RWPE2 (cell line): ENCODE results near the gene ABHD15.
A peak's percentile ranks its signal among the peaks of the same experiment; 100 is the strongest.

Source experiments
- ATAC-seq: fragments of 200-7000 bp; cut with Tn5 transposase; 3 replicates; pipeline ENCODE4 v1.9.1; 2021; ENCODE audit warnings: low read depth
- DNase-seq: peaks from one replicate; pipeline ENCODE4 v3.0.0-alpha.2; 2020; ENCODE audit warnings: low spot score
- H3K27ac ChIP-seq: fragments of 450-650 bp; 2 replicates; pipeline ENCODE4 v1.5.1; 2017; ENCODE audit warnings: mild to moderate bottlenecking; ENCODE audit not compliant: poor library complexity, severe bottlenecking
- H3K27me3 ChIP-seq: fragments of 250-450 bp; sonication (Bioruptor Pico); 2 replicates; pipeline ENCODE4 v1.5.1; 2021; ENCODE audit warnings: mild to moderate bottlenecking, moderate library complexity; ENCODE audit not compliant: insufficient read depth, poor library complexity, severe bottlenecking
- H3K36me3 ChIP-seq: fragments of 250-450 bp; sonication (Bioruptor Pico); 2 replicates; pipeline ENCODE4 v1.5.1; 2020; ENCODE audit warnings: low read depth, mild to moderate bottlenecking, moderate library complexity
- H3K4me1 ChIP-seq: fragments of 250-450 bp; sonication (Bioruptor Pico); 2 replicates; pipeline ENCODE4 v1.5.1; 2021; ENCODE audit warnings: mild to moderate bottlenecking, moderate library complexity; ENCODE audit not compliant: insufficient read depth, poor library complexity, severe bottlenecking
- H3K4me3 ChIP-seq: fragments of 250-450 bp; sonication (Bioruptor Pico); 2 replicates; pipeline ENCODE4 v1.5.1; 2021; ENCODE audit warnings: mild to moderate bottlenecking, moderate library complexity; ENCODE audit not compliant: severe bottlenecking
- H3K9me3 ChIP-seq: fragments of 250-450 bp; sonication (Bioruptor Pico); 2 replicates; pipeline ENCODE4 v1.5.1; 2021; ENCODE audit warnings: mild to moderate bottlenecking, moderate library complexity; ENCODE audit not compliant: severe bottlenecking
- TF ChIP-seq, protein P1 (sequence below): fragments of 450-650 bp; IDR thresholded peaks from one replicate; pipeline ENCODE4 v1.5.1; 2017; ENCODE audit warnings: mild to moderate bottlenecking, moderate library complexity; ENCODE audit not compliant: poor library complexity, severe bottlenecking

ABHD15 gene

DNA sequence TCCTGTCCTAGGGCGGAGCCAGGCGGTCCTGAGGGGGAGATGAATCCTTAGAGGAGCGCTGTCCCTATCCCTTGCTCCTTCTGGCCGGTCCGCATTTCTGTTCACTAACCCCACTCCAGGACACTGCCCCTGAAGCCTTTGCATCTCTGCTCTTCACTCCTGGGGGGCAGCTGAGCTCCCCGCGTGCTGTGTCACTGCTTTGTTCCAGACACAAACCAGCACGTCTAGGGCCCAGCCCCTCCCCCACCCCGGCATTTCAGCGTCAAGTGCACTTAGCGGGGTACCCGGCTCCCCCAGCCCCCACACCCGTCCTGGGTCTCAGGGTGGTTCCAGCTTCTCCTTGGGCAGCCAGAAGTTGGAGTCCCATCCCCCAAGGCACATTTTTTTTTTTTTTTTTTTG is 47.0 kb upstream of the ABHD15 start:
- TF ChIP-seq, protein P1, sequence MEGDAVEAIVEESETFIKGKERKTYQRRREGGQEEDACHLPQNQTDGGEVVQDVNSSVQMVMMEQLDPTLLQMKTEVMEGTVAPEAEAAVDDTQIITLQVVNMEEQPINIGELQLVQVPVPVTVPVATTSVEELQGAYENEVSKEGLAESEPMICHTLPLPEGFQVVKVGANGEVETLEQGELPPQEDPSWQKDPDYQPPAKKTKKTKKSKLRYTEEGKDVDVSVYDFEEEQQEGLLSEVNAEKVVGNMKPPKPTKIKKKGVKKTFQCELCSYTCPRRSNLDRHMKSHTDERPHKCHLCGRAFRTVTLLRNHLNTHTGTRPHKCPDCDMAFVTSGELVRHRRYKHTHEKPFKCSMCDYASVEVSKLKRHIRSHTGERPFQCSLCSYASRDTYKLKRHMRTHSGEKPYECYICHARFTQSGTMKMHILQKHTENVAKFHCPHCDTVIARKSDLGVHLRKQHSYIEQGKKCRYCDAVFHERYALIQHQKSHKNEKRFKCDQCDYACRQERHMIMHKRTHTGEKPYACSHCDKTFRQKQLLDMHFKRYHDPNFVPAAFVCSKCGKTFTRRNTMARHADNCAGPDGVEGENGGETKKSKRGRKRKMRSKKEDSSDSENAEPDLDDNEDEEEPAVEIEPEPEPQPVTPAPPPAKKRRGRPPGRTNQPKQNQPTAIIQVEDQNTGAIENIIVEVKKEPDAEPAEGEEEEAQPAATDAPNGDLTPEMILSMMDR, result no peak
- no peaks in the 10 kb centered on the region for H3K9me3 ChIP-seq
- no peak overlapping the region for H3K27ac ChIP-seq
- H3K4me3 ChIP-seq, result no peak overlapping the region
- no peak for DNase-seq
- peaks cover 6% of the 10 kb centered on the region for H3K27me3 ChIP-seq
- no peaks in the 10 kb centered on the region for H3K4me1 ChIP-seq
- no peak for ATAC-seq
- no peaks in the 10 kb centered on the region for H3K36me3 ChIP-seq

- Histone ChIP-seq H3K27me3 (peaks cover 6% of the 10 kb centered on the region), H3K4me1 (no peaks in the 10 kb centered on the region), H3K36me3 (no peaks in the 10 kb centered on the region), H3K4me3 (no peak overlapping the region), H3K9me3 (no peaks in the 10 kb centered on the region), H3K27ac (no peak overlapping the region)
- ATAC-seq (no peak), DNase-seq (peak; percentile 61)
- TF ChIP-seq, protein P1, result peak; percentile 38
These were observed 46.6 kb upstream of the ABHD15 start for GRCh38 chr17:29613352-29613837.

GRCh38 chr17:29612404-29613280 is 45.8 kb upstream of the ABHD15 start:
- TF ChIP-seq, protein P1, result no peak

GRCh38 chr17:29612094-29612403 is 45.2 kb upstream of the ABHD15 start:
- no peak overlapping the region for H3K27ac ChIP-seq
- H3K4me1 ChIP-seq, result no peaks in the 10 kb centered on the region
- TF ChIP-seq, protein P1, result no peak
- ATAC-seq (no peak), DNase-seq (peak; percentile 50)
- no peaks in the 10 kb centered on the region for H3K9me3 ChIP-seq
- H3K4me3 ChIP-seq, result no peak overlapping the region
- no peaks in the 10 kb centered on the region for H3K36me3 ChIP-seq
- H3K27me3 ChIP-seq, result peaks cover 6% of the 10 kb centered on the region

More at GRCh38 chr17:29612404-29613280, 45.8 kb upstream of the ABHD15 start:
- no peaks in the 10 kb centered on the region for H3K4me1 ChIP-seq
- peaks cover 6% of the 10 kb centered on the region for H3K27me3 ChIP-seq
- ATAC-seq, result no peak
- H3K27ac ChIP-seq, result no peak overlapping the region
- no peaks in the 10 kb centered on the region for H3K36me3 ChIP-seq
- no peak overlapping the region for H3K4me3 ChIP-seq
- DNase-seq, result peak; percentile 61
- no peaks in the 10 kb centered on the region for H3K9me3 ChIP-seq
